HuH-7 (cell line): ENCODE results near the gene MED31.
"Not testable (repeated sequence)": the region's sequence is repeated elsewhere in the genome, so short reads cannot be mapped to it uniquely, and the experiment has no call there.

Experiments used
- DNase-seq: peaks from one replicate; pipeline ENCODE4 v3.0.0; 2011; ENCODE audit warnings: low spot score

Gene MED31

GRCh38 chr17:6677158-6677831, 25.9 kb upstream of the MED31 start:
- DNase-seq, result no peak

GRCh38 chr17:6676802-6677157, 25.4 kb upstream of the MED31 start:
- DNase-seq, result no peak

- no peak for DNase-seq
These were observed 23.9 kb upstream of the MED31 start for GRCh38 chr17:6675201-6675825.

GRCh38 chr17:6674586-6674985, 23.2 kb upstream of the MED31 start:
- no peak for DNase-seq

GRCh38 chr17:6671431-6671830, 20.0 kb upstream of the MED31 start:
- no peak for DNase-seq

GRCh38 chr17:6670999-6671398, 19.6 kb upstream of the MED31 start:
- no peak for DNase-seq

- DNase-seq, result no peak
These were observed 19.2 kb upstream of the MED31 start for GRCh38 chr17:6670571-6670970.

- DNase-seq, result no peak
These were observed 18.2 kb upstream of the MED31 start for GRCh38 chr17:6669479-6670212.

GRCh38 chr17:6668727-6669425, 17.5 kb upstream of the MED31 start:
- no peak for DNase-seq

- DNase-seq, result no peak
These were observed 16.8 kb upstream of the MED31 start for GRCh38 chr17:6668219-6668618.

GRCh38 chr17:6667516-6667915, 16.1 kb upstream of the MED31 start:
- no peak for DNase-seq

- DNase-seq, result no peak
These were observed 15.2 kb upstream of the MED31 start for GRCh38 chr17:6666557-6666956.

- peak; percentile 68 for DNase-seq
These were observed 14.7 kb upstream of the MED31 start for GRCh38 chr17:6666077-6666521.

- not testable (repeated sequence) for DNase-seq
These were observed 11.8 kb upstream of the MED31 start for GRCh38 chr17:6663200-6663599.

GRCh38 chr17:6661464-6661848, 10.1 kb upstream of the MED31 start:
- no peak for DNase-seq

- no peak for DNase-seq
These were observed 9.5 kb upstream of the MED31 start for GRCh38 chr17:6660805-6661463.

GRCh38 chr17:6660101-6660500, 8.7 kb upstream of the MED31 start:
- DNase-seq, result no peak

- not testable (repeated sequence) for DNase-seq
These were observed 7.0 kb upstream of the MED31 start for GRCh38 chr17:6658411-6658810.

GRCh38 chr17:6657633-6658287, 6.4 kb upstream of the MED31 start:
- DNase-seq, result no peak

GRCh38 chr17:6656797-6657632, 5.6 kb upstream of the MED31 start:
- DNase-seq, result not testable (repeated sequence)
